GM10847 (cell line): ENCODE measurements around the gene DYNC2H1.

Source experiments
- POLR2A ChIP-seq: IDR thresholded peaks from 2 replicates; pipeline ENCODE4 v1.6.1; 2011; ENCODE audit not compliant: insufficient read length; ENCODE audit errors: extremely low read depth

The DYNC2H1 gene

DNA sequence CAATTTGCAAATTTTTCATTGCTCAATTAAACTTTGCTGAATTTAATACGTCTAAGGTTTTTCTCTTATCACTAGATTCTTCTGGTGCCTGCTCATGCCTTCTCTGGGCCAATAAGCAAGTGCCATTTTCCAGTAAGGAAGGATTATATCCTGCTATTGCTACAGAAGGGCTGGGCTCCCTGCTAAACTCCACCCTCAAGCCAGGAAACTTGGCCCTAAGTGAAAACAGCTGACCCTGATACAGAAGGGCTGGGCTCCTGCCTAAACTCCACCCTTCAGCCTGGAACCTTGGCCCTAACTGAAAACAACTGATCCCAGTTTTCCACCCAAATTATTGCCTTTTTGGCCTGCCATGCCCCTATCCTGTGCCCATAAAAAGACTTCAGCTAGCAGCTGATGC is 385.3 kb downstream of the DYNC2H1 start:
- TF ChIP-seq POLR2A: no peak

DNA sequence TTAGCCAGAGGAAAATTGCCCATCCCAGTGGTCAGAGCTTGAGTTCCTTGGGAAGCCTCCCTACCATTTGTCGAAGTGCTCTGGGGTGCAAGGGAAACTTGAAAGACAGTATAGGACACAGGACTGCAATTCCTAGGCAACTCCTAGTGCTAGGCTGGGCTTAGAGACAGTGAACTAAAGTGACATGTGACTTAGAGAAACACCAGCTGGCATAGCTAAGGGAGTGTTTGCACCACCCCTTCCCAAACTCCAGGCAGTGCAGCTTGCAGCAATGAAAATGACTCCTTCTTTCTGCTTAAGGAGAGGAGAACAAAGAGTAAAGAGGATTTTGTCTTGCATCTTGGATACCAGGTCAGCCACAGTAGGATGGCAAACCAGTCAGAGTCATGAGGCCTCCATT is 388.0 kb downstream of the DYNC2H1 start:
- TF ChIP-seq POLR2A: no peak

DNA sequence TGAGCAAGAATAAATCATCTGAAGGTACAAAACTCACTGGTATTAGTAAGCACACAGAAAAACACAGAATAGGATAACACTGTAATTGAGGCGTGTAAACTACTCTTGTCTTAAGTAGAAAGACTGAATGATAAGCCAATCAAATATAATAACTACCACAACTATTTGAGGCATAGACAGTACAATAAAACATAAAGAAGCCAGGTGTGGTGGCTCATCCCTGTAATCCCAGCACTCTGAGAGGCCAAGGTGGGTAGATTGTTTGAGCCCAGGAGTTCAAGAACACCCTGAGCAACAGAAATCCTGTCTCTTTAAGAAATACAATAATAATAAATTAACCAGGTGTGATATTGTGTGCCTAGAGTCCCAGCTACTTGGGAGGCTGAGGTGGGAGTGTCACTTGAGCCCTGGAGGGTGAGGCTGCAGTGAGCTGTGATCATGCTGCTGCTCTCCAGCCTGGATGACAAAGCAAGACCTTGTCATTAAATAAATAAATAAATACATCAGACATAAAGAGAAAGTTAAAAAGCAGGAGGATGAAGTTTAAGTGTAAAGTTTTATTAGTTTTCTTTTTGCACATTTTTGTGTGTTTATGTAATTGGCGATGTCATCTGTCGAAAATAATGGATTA is 390.6 kb downstream of the DYNC2H1 start:
- TF ChIP-seq POLR2A: no peak

DNA sequence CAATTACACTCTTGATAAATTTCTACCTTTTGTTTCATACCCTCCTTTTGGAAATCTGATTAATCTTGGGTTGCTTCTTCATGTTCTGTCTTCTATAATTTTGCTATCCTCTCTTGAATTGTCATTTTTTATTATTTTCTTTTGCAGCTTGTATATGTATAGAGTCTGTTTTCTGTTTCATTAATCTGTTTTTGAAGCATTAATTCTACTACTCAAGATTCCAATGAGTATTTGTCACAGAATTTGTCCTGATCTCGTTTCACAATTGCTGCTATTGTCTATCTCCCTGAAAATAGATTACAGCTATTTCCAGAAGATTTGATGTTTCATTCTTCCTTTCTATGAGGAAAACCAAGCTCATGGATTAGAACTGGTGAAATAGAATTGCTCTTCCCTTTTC is 406.1 kb downstream of the DYNC2H1 start:
- TF ChIP-seq POLR2A: no peak

DNA sequence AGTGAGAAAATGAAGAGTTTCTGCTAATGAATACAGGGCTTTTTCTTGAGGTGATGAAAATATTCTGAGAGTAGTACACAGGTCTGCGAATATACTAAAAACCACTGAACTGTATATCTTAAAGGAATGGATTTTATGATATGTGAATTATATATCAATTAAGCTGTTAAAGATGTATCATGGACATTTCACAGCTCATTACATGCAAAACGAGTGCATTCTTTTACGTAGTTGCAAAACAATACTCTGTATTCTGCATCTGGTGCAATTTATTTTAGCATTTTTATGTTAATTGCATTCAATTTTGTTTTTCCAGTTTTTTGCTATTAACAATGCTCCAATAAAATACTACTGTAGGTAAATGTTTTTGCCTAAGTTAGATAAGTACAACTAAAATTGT is 411.6 kb downstream of the DYNC2H1 start:
- TF ChIP-seq POLR2A: no peak

DNA sequence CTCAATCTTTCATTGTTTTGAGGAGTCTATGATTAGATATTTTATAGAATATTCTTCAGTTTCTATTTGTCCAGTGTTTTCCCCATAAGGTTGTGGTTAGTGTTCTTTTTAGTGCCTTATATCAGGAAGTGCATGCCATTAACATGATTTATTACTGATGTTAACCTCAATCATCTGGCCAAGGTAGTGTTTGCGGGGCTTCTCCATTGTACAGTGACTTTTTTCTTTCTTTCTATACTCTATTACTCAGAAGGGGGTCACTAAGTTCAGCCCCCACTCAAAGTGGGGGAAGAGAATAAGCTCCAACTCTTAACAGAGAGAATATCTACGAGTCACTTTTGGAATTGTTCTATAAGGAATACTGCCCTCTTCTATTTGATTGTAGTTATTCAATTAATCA is 415.8 kb downstream of the DYNC2H1 start:
- TF ChIP-seq POLR2A: no peak

DNA sequence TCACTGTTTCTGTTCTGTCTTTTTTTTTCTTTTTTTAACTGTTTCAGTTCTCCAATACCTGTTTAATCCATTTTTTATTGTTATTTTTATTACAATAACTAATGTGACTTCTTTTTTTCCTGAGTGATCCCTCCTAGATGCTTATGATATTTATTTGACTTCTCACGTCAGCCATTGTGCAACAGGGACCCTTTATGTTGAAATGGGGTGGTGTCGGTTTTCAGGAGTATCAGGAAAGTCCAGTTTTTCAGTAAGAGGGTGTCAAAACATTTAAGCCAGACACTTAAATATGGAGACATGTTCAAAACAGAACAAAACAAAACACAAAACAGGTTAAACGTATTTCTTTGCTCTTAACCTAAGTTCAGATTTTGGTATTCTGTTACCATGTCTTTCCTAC is 418.8 kb downstream of the DYNC2H1 start:
- TF ChIP-seq POLR2A: no peak

DNA sequence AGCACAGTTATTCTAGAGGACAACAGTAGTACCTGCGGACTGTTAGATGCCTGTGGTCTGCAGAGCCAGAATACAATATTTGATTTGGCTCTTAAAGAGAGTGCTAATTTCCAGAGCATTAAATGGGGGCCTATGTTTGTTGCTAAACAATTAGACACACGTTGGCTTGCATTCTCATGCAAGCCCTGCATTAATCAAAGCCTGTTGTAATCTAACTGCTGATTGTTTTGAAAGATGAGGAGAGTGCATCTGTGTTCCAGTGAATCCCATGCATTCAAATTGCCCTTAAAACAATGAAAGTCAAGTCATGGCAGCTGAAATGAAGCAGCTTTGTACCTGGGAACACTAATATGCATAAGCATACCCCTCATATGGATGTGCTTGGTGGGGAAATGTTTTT is 419.4 kb downstream of the DYNC2H1 start:
- TF ChIP-seq POLR2A: no peak

DNA sequence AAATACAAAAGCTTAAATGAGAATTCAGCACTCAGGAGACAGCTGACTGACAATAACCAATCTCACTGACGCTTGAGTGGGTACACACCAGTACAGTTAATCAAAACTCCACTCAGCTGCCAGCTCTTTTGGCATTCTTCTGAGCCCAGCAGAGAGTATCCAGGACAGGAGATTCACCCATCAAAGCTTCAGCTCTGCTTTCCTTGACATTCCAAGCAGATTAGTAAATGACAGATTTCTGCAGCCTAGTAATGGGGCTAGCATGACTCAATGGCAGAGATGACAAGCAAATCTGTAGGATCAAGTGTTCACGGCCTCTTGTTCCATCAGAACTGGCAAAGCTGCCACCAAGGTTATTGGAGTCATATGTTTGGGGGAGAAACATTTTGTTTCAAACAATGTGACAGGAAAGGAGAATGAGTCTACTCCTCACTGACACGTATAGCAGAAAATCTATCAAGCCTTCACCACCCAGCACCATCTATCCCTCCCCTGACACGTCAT is 420.0 kb downstream of the DYNC2H1 start:
- no peak for TF ChIP-seq POLR2A
